SK-N-SH (cell line): ENCODE results near the gene TMEM238L. TPM values are rescaled to one million over a fixed set of nuclear protein-coding genes. Genes with fewer than 3 reads are reported as not detected.

Source experiments
- CTCF ChIA-PET: fragments of 300-600, 350-600 bp; formaldehyde crosslinking; extraction: SDS; loops from one replicate; lab custom pipeline; 2021; lab: Yijun Ruan, JAX
- POLR2A ChIA-PET: fragments of 350-600 bp; sonication (Branson Sonifier 250); formaldehyde crosslinking; extraction: SDS; loops from one replicate; lab custom pipeline; 2020; ENCODE audit warnings: antibody characterized with exemption, inconsistent platforms; lab: Yijun Ruan, JAX
- DNase-seq: peaks from one replicate; pipeline ENCODE4 v3.0.0; 2012
- H2AFZ ChIP-seq: fragments of 200-600 bp; sonication (generic); 2 replicates; pipeline ENCODE4 v1.8.1; 2016; ENCODE audit warnings: antibody characterized with exemption, mild to moderate bottlenecking, low read depth
- H3F3A ChIP-seq: fragments of 200-600 bp; sonication (generic); replicated peaks from 2 replicates; pipeline ENCODE3; 2016; ENCODE audit warnings: antibody characterized with exemption, mild to moderate bottlenecking; ENCODE audit not compliant: insufficient read depth
- H3K27ac ChIP-seq, 2 experiments: fragments of 200-500 bp in 1 of 2; fragments of 200-600 bp in 1 of 2; sonication (Bioruptor generic) in 1 of 2; sonication (generic), shearing (Covaris generic) in 1 of 2; 2 replicates each; pipeline versions ENCODE4 v1.5.1 to v1.6.1; 2014 to 2016; ENCODE audit warnings: low read depth in 2 of 2, inconsistent platforms in 1 of 2, low read length in 1 of 2, mild to moderate bottlenecking in 1 of 2, mixed read lengths in 1 of 2
- H3K27me3 ChIP-seq: fragments of 200-600 bp; sonication (generic), shearing (Covaris generic); 2 replicates; pipeline ENCODE4 v1.6.1; 2016; ENCODE audit warnings: mixed run types; ENCODE audit not compliant: insufficient read depth
- H3K36me3 ChIP-seq, 2 experiments: fragments of 200-500 bp in 1 of 2; fragments of 200-600 bp in 1 of 2; sonication (Bioruptor generic) in 1 of 2; sonication (generic) in 1 of 2; replicated peaks in 1 of 2; 2 replicates each; pipeline versions ENCODE3 to v1.5.1; 2014 to 2016; ENCODE audit warnings: low read length in 1 of 2, mild to moderate bottlenecking in 1 of 2; ENCODE audit not compliant: insufficient read depth in 2 of 2, control insufficient read depth in 1 of 2
- H3K4me1 ChIP-seq, 2 experiments: fragments of 200-500 bp in 1 of 2; fragments of 200-600 bp in 1 of 2; sonication (Bioruptor generic) in 1 of 2; sonication (generic), shearing (Covaris generic) in 1 of 2; 2 replicates each; pipeline versions ENCODE4 v1.5.1 to v1.6.1; 2014 to 2016; ENCODE audit warnings: low read depth in 1 of 2, low read length in 1 of 2, mixed run types in 1 of 2; ENCODE audit not compliant: insufficient read depth in 2 of 2, control insufficient read depth in 1 of 2
- H3K4me2 ChIP-seq: fragments of 200-600 bp; sonication (generic), shearing (Covaris generic); 2 replicates; pipeline ENCODE4 v1.6.1; 2017; ENCODE audit warnings: mixed run types
- H3K4me3 ChIP-seq, 2 experiments: fragments of 200-500 bp in 1 of 2; fragments of 200-600 bp in 1 of 2; sonication (Bioruptor generic) in 1 of 2; sonication (generic), shearing (Covaris generic) in 1 of 2; 2 replicates each; pipeline versions ENCODE4 v1.5.1 to v1.8.1; 2014 to 2016; ENCODE audit warnings: low read depth in 2 of 2, inconsistent platforms in 1 of 2, low read length in 1 of 2, mild to moderate bottlenecking in 1 of 2, mixed read lengths in 1 of 2, moderate library complexity in 1 of 2
- H3K79me2 ChIP-seq: fragments of 200-600 bp; sonication (generic); 2 replicates; pipeline ENCODE4 v1.8.1; 2017; ENCODE audit warnings: mild to moderate bottlenecking; ENCODE audit not compliant: insufficient read depth
- H3K9ac ChIP-seq: fragments of 200-600 bp; sonication (generic); 2 replicates; pipeline ENCODE4 v1.6.1; 2017; ENCODE audit warnings: mixed run types
- H3K9me2 ChIP-seq: fragments of 200-600 bp; sonication (generic); 2 replicates; pipeline ENCODE4 v1.6.1; 2017; ENCODE audit warnings: mixed run types
- H3K9me3 ChIP-seq: fragments of 200-600 bp; sonication (generic); 2 replicates; pipeline ENCODE4 v1.6.1; 2017; ENCODE audit warnings: mixed run types, mild to moderate bottlenecking, moderate library complexity
- H4K20me1 ChIP-seq: fragments of 200-600 bp; sonication (generic); 2 replicates; pipeline ENCODE4 v1.6.1; 2017; ENCODE audit warnings: mild to moderate bottlenecking, mixed run types; ENCODE audit not compliant: insufficient read depth
- CHD2 ChIP-seq: fragments of 150-350 bp; IDR thresholded peaks from 2 replicates; pipeline ENCODE4 v1.6.1; 2018; ENCODE audit warnings: low read length; ENCODE audit not compliant: partially characterized antibody
- ELF1 ChIP-seq: IDR thresholded peaks from 2 replicates; pipeline ENCODE4 v1.4.0; 2012
- EP300 ChIP-seq, 2 experiments: IDR thresholded peaks; 2 replicates each; pipeline versions ENCODE4 v1.4.0 to v1.6.1; 2012; ENCODE audit warnings: borderline replicate concordance in 1 of 2, low read depth in 1 of 2, low read length in 1 of 2
- FOSL2 ChIP-seq: IDR thresholded peaks from 2 replicates; pipeline ENCODE4 v1.4.0; 2012; ENCODE audit warnings: low read depth, mild to moderate bottlenecking, moderate library complexity, borderline replicate concordance
- FOXM1 ChIP-seq: IDR thresholded peaks from 2 replicates; pipeline ENCODE4 v1.4.0; 2012; ENCODE audit warnings: low read depth, mild to moderate bottlenecking
- GATA2 ChIP-seq: sonication (generic); formaldehyde crosslinking; IDR thresholded peaks from 2 replicates; pipeline ENCODE4 v1.5.0; 2020; ENCODE audit warnings: mild to moderate bottlenecking, missing genetic modification reagents
- MEF2A ChIP-seq: IDR thresholded peaks from 2 replicates; pipeline ENCODE4 v1.4.0; 2012; ENCODE audit warnings: low read depth, borderline replicate concordance
- NFIC ChIP-seq: IDR thresholded peaks from 2 replicates; pipeline ENCODE4 v1.4.0; 2012; ENCODE audit warnings: borderline replicate concordance
- NRF1 ChIP-seq: IDR thresholded peaks from 2 replicates; pipeline ENCODE4 v1.6.1; 2012; ENCODE audit warnings: low read depth, mild to moderate bottlenecking, low read length
- RAD21 ChIP-seq: IDR thresholded peaks from 2 replicates; pipeline ENCODE4 v1.6.1; 2012; ENCODE audit warnings: mild to moderate bottlenecking, low read length
- RCOR1 ChIP-seq: fragments of 150-350 bp; IDR thresholded peaks from 2 replicates; pipeline ENCODE4 v1.6.1; 2017; ENCODE audit warnings: antibody characterized with exemption, low read length
- SIN3A ChIP-seq: IDR thresholded peaks from 2 replicates; pipeline ENCODE4 v1.6.1; 2012; ENCODE audit warnings: low read depth, mild to moderate bottlenecking, low read length, moderate library complexity, borderline replicate concordance
- SMC3 ChIP-seq: IDR thresholded peaks from 2 replicates; pipeline ENCODE4 v1.6.1; 2012; ENCODE audit warnings: low read depth, low read length, improper control_type of control experiment
- ZBTB33 ChIP-seq: IDR thresholded peaks from 2 replicates; pipeline ENCODE4 v1.4.0; 2012; ENCODE audit warnings: low read depth, borderline replicate concordance
- WGBS: methylation state at CpG from one replicate; pipeline ENCODE4 v1.1.6; 2017; ENCODE audit warnings: low lambda C conversion rate; 5-methylcytosine and 5-hydroxymethylcytosine counted together
- polyA plus RNA-seq, 3 experiments: library from polyadenylated mRNA; depleted of rRNA; stranded (reverse); fragments of >200 nt; gene quantifications; 2 replicates each; pipeline ENCODE4 v1.2.3, GENCODE V29; 2012
- small RNA-seq, 7 experiments: library from RNA; depleted of rRNA; stranded (forward); fragments of <200 nt; gene quantifications; one replicate each; pipeline ENCODE3, GENCODE V24; 2012

The TMEM238L gene
- polyA plus RNA-seq, 1 of the 3 experiments (the other 2 are of a cell fraction) = not detected

GRCh38 chr17:10748531-10749181 lies 55.2 kb downstream of the TMEM238L start:
- Histone ChIP-seq H3K4me1 (peaks cover 0 to 56% of the 10 kb centered on the region in 2 experiments; a peak in 2 of 4 replicates), H3K9me3 (no peaks in the 10 kb centered on the region), H3K9ac (no peak overlapping the region), H3F3A (no peaks in the 10 kb centered on the region), H3K9me2 (no peaks in the 10 kb centered on the region), H3K79me2 (no peaks in the 10 kb centered on the region), H2AFZ (no peak overlapping the region), H3K4me2 (no peak overlapping the region), H3K27ac (peak overlapping the region in 1 of 2 experiments; percentile 97; a peak in 2 of 4 replicates), H3K4me3 (no peak overlapping the region), H3K36me3 (no peaks in the 10 kb centered on the region), H4K20me1 (no peaks in the 10 kb centered on the region), H3K27me3 (no peaks in the 10 kb centered on the region; the same call in 1 of the 2 replicates)
- CTCF ChIA-PET = interaction anchor here (0.8 to 5.2 kb wide), 5 partner anchors 9 to 103 kb away, joined by 3 to 50 read pairs (median 3); no protein-coding TSS in a partner anchor
- WGBS = 5% methylated on average over 8 of the region's 9 CpGs
- TF ChIP-seq FOXM1 (no peak), RCOR1 (0 out of 2 replicates have a peak, but pooled peaks have one; percentile 64), ZBTB33 (no peak), SMC3 (no peak), NRF1 (no peak), EP300 (IDR thresholded peaks at IDR 0.05; ENCODE audit: borderline replicate concordance in 1 of 2, low read depth in 1 of 2, low read length in 1 of 2) (peak in 1 of 2 experiments; percentile 51; a peak in 1 of 4 replicates), NFIC (no peak)
- peak; percentile 50 for DNase-seq
- POLR2A ChIA-PET = interaction anchor here (0.6 to 1.2 kb wide), 2 partner anchors 19 to 1303 kb away, joined by 3 read pairs; partner anchors contain the start of gene TMEM220

GRCh38 chr17:10745231-10745630 lies 58.7 kb downstream of the TMEM238L start:
- Histone ChIP-seq H3K79me2 (no peaks in the 10 kb centered on the region), H3K36me3 (no peaks in the 10 kb centered on the region), H3K27me3 (no peaks in the 10 kb centered on the region; the same call in 1 of the 2 replicates), H3K27ac (no peak overlapping the region; a peak in 1 of 4 replicates), H3F3A (no peaks in the 10 kb centered on the region), H3K4me1 (peaks cover 0 to 41% of the 10 kb centered on the region in 2 experiments; a peak in 2 of 4 replicates), H3K9me3 (no peaks in the 10 kb centered on the region), H3K4me3 (no peak overlapping the region), H3K9me2 (no peaks in the 10 kb centered on the region), H2AFZ (no peak overlapping the region), H4K20me1 (no peaks in the 10 kb centered on the region)
- POLR2A ChIA-PET = no interaction called here
- CTCF ChIA-PET = interaction anchor here (0.9 to 5.2 kb wide), 2 partner anchors 9 kb away, joined by 4 to 50 read pairs; no protein-coding TSS in a partner anchor
- 54% methylated on average over 6 of the region's 6 CpGs for WGBS
- TF ChIP-seq SIN3A = no peak
- no peak for TF ChIP-seq GATA2 (CRISPR knock-in tag)
- no peak for TF ChIP-seq CHD2
- no peak for TF ChIP-seq NFIC
- TF ChIP-seq MEF2A = no peak
- no peak for TF ChIP-seq SMC3
- TF ChIP-seq FOSL2 = no peak
- no peak for TF ChIP-seq RAD21
- TF ChIP-seq ELF1 = no peak
- TF ChIP-seq FOXM1 = no peak
- TF ChIP-seq, all 33 proteins: peak for 0
- no peak overlapping the region for H3K9ac ChIP-seq
- no peak for DNase-seq
- H3K4me2 ChIP-seq = no peak overlapping the region

Small RNA genes lying within 50 kb of the gene (small RNA-seq; reads per million reads assigned to genes)
- gene AC015908.2 (0 to 3.1 (median 0) reads per million in 7 experiments), gene TMEM238L (0 to 0.52 (median 0) reads per million in 7 experiments)

Other genes with a start within 250 kb of the TMEM238L start
- gene MYH3, start 146.8 kb downstream of the TMEM238L start, polyA plus RNA-seq (2012; rRNA removed) = 2.7 and 3.4 TPM in 2 replicates
- 28.6 and 32.7 TPM in 2 replicates for gene SCO1, start 106.6 kb downstream of the TMEM238L start, polyA plus RNA-seq (2012; rRNA removed)
- 7.6 and 10.8 TPM in 2 replicates for gene ADPRM, start 106.5 kb downstream of the TMEM238L start, polyA plus RNA-seq (2012; rRNA removed)
- 2.7 and 3.1 TPM in 2 replicates for gene TMEM220, start 74.1 kb downstream of the TMEM238L start, polyA plus RNA-seq (2012; rRNA removed)
- not detected in 2 replicates for gene PIRT, start 34.0 kb upstream of the TMEM238L start, polyA plus RNA-seq (2012; rRNA removed)